ENCODE data around the gene CLK4.

CLK4 gene

DNA sequence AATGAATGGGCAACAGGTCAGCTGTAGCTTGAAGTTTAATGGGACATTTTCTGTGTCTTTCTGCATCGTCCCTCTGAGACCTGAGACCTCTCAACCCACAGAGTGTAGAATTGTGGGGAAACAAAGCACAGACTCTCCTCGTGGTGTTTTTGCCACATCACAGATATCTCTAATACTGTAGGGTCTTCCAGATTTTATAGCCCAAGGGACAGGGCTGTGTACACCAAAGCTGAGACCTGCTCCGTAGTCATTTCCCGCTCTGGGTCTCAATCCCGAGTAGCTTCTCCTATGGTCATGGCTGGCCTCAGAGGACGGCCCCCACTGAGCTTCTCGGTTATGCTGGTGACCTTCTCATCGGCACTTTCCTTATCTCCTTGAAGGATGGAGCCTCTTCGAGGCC is 14.9 kb upstream of the CLK4 start:
- TF ChIP-seq CTCF (IDR thresholded peaks at IDR 0.05; ENCODE audit: borderline replicate concordance, control extremely low read depth, extremely low read depth, insufficient read depth, missing control alignments): no peak
- no peak for DNase-seq (ENCODE audit: low spot score)
- in situ Hi-C loops (cut with MboI; ENCODE audit: low sequenced_read_pairs, unreplicated experiment): no loop called here

- no peak for DNase-seq (ENCODE audit: low spot score)
- TF ChIP-seq CTCF (IDR thresholded peaks at IDR 0.05; ENCODE audit: borderline replicate concordance, control extremely low read depth, extremely low read depth, insufficient read depth, missing control alignments): no peak
- in situ Hi-C loops (cut with MboI; ENCODE audit: low sequenced_read_pairs, unreplicated experiment): no loop called here
These were observed 13.6 kb upstream of the CLK4 start for GRCh38 chr5:178640331-178641045.

DNA sequence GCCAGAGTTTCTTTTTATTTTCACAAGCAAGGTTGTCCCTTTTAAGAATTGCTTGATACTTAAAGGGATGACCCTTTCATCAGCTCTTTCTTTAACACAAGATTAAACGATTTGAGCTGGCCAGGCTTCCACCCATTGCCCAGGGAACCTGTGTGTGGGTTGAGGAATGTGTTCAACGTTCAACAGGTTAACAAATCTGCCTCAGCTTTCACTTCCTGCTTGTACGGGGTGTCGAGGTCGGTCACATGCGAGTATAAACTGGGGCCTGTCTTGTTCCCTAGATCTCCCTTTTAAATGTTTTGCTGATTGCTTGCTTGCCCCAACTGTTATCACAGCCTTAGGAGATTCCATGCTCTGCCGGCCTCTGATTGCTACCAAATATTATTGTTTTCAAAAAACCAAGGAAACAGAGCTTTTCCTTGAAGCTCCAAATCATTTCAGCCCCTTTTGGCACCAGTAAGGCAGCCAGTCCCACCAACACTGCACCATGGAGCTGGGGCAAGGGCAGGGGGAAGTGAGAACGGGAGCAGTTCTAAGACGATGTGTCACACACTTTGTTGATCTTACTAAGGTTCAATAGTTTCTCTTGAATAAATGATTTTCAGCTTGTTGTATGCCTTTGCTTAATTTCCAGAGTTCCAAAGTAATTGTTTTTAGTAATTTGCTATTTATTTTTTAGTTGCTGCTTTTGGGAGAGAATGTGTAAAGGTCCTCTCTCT is 10.7 kb upstream of the CLK4 start:
- no peak for TF ChIP-seq CTCF (IDR thresholded peaks at IDR 0.05; ENCODE audit: borderline replicate concordance, control extremely low read depth, extremely low read depth, insufficient read depth, missing control alignments)
- no peak for DNase-seq (ENCODE audit: low spot score)
- in situ Hi-C loops (cut with MboI; ENCODE audit: low sequenced_read_pairs, unreplicated experiment): no loop called here

GRCh38 chr5:178632285-178632684 is 5.4 kb upstream of the CLK4 start:
- in situ Hi-C loops (cut with MboI; ENCODE audit: low sequenced_read_pairs, unreplicated experiment): no loop called here
- TF ChIP-seq CTCF (IDR thresholded peaks at IDR 0.05; ENCODE audit: borderline replicate concordance, control extremely low read depth, extremely low read depth, insufficient read depth, missing control alignments): no peak
- no peak for DNase-seq (ENCODE audit: low spot score)

- no peak for TF ChIP-seq CTCF (IDR thresholded peaks at IDR 0.05; ENCODE audit: borderline replicate concordance, control extremely low read depth, extremely low read depth, insufficient read depth, missing control alignments)
- in situ Hi-C loops (cut with MboI; ENCODE audit: low sequenced_read_pairs, unreplicated experiment): no loop called here
- no peak for DNase-seq (ENCODE audit: low spot score)
These were observed 4.1 kb upstream of the CLK4 start for GRCh38 chr5:178630951-178631350.

DNA sequence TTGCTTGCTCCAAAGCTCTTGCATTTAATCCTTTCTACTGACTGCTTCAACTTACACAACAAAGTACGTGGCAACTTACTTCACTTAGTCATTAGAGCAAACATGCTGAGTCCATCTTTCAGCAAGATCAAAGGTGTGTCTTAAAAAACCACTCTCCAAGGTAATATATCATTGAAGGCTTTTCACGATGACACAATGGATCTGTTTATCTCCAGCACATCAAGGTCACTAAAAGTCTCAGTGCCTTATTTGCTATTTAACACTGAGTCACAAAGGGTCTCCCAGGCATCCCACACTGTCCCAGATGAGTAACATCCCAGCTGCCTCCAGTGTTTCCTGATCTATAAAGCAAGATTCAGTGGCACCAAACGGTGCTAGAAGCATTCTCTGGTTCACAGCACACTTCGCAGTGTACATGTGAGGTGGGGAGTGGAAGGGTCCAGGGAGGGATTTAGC is 3.7 kb upstream of the CLK4 start:
- in situ Hi-C loops (cut with MboI; ENCODE audit: low sequenced_read_pairs, unreplicated experiment): no loop called here
- TF ChIP-seq CTCF (IDR thresholded peaks at IDR 0.05; ENCODE audit: borderline replicate concordance, control extremely low read depth, extremely low read depth, insufficient read depth, missing control alignments): no peak
- no peak for DNase-seq (ENCODE audit: low spot score)

Measured in GM13976 (cell line).